Keratinocyte (primary cell): ENCODE data around the gene CAMK2D. TPM values are rescaled to one million over a fixed set of nuclear protein-coding genes. Genes with fewer than 3 reads are reported as not detected.

Source experiments
- DNase-seq: peaks from one replicate; pipeline ENCODE4 v3.0.0-alpha.2; 2011; ENCODE audit warnings: low read depth, missing footprints, low spot score
- FAIRE-seq: peaks from 2 replicates; lab custom pipeline; 2011; peaks lifted over from hg19 to GRCh38; lab: Jason Lieb, UNC
- H2AFZ ChIP-seq: 2 replicates; pipeline ENCODE4 v1.6.0; 2012; ENCODE audit warnings: low read length, control low read depth, inconsistent platforms; ENCODE audit not compliant: control insufficient read depth
- H3K27ac ChIP-seq: 2 replicates; pipeline ENCODE4 v1.5.1; 2011; ENCODE audit warnings: low read length; ENCODE audit not compliant: control insufficient read depth, insufficient read depth
- H3K27me3 ChIP-seq: 3 replicates; pipeline ENCODE4 v1.6.0; 2011; ENCODE audit warnings: low read length; ENCODE audit not compliant: control insufficient read depth, insufficient read depth; ENCODE audit errors: extremely low read depth
- H3K36me3 ChIP-seq, 2 experiments: 2 replicates in 1 of 2; 3 replicates in 1 of 2; pipeline ENCODE4 v1.5.1; 2011; ENCODE audit warnings: low read length in 2 of 2, mild to moderate bottlenecking in 1 of 2; ENCODE audit not compliant: control insufficient read depth in 2 of 2, insufficient read depth in 2 of 2; ENCODE audit errors: extremely low read depth in 1 of 2
- H3K4me1 ChIP-seq: 3 replicates; pipeline ENCODE4 v1.5.1; 2011; ENCODE audit warnings: low read length; ENCODE audit not compliant: control insufficient read depth, insufficient read depth; ENCODE audit errors: extremely low read depth
- H3K4me2 ChIP-seq: 3 replicates; pipeline ENCODE4 v1.6.0; 2011; ENCODE audit warnings: low read depth, low read length; ENCODE audit not compliant: control insufficient read depth, insufficient read depth; ENCODE audit errors: extremely low read depth
- H3K4me3 ChIP-seq, 3 experiments: fragments of 200-600 bp in 1 of 3; sonication (generic) in 1 of 3; 2 replicates in 2 of 3; 3 replicates in 1 of 3; pipeline ENCODE4 v1.5.1; 2011 to 2016; ENCODE audit warnings: low read length in 3 of 3, mild to moderate bottlenecking in 3 of 3, control low read depth in 2 of 3, inconsistent platforms in 1 of 3, low read depth in 1 of 3, mixed read lengths in 1 of 3, mixed run types in 1 of 3, moderate library complexity in 1 of 3; ENCODE audit not compliant: control insufficient read depth in 2 of 3, insufficient read depth in 2 of 3; ENCODE audit errors: extremely low read depth in 1 of 3
- H3K79me2 ChIP-seq: 2 replicates; pipeline ENCODE4 v1.6.0; 2012; ENCODE audit warnings: low read length; ENCODE audit not compliant: control insufficient read depth, insufficient read depth
- H3K9ac ChIP-seq: 3 replicates; pipeline ENCODE4 v1.6.0; 2011; ENCODE audit warnings: low read length; ENCODE audit not compliant: control insufficient read depth, insufficient read depth; ENCODE audit errors: extremely low read depth
- H3K9me1 ChIP-seq: 3 replicates; pipeline ENCODE4 v1.6.0; 2011; ENCODE audit warnings: low read length; ENCODE audit not compliant: control insufficient read depth, insufficient read depth; ENCODE audit errors: extremely low read depth
- H3K9me3 ChIP-seq: 2 replicates; pipeline ENCODE4 v1.5.1; 2012; ENCODE audit warnings: low read depth, low read length; ENCODE audit not compliant: control insufficient read depth
- H4K20me1 ChIP-seq: 3 replicates; pipeline ENCODE4 v1.6.0; 2011; ENCODE audit warnings: low read length; ENCODE audit not compliant: control insufficient read depth, insufficient read depth; ENCODE audit errors: extremely low read depth
- EZH2 ChIP-seq: IDR thresholded peaks from one replicate; pipeline ENCODE4 v1.6.1; 2012; ENCODE audit warnings: inconsistent platforms, mild to moderate bottlenecking, low read length, moderate library complexity
- dilution Hi-C: fragments of 300-500 bp; cut with MboI; formaldehyde crosslinking; loops from one replicate; pipeline ENCODE4 v1.7.0; 2020; ENCODE audit warnings: low sequenced_read_pairs; ENCODE audit not compliant: extremely low pct_ligation_motif_present
- polyA plus RNA-seq, 5 experiments: library from polyadenylated mRNA; depleted of rRNA in 3 of 5; stranded (reverse) in 3 of 5; stranded (forward) in 1 of 5; unstranded in 1 of 5; fragments of >200 nt; gene quantifications; 1 replicate in 1 of 5; 2 replicates in 3 of 5; 3 replicates in 1 of 5; pipeline versions ENCODE4 v1.2.1 to v1.2.3, GENCODE V29; 2011 to 2012; ENCODE audit warnings: missing spikeins in 2 of 5, low read depth in 1 of 5, low replicate concordance in 1 of 5
- TF ChIP-seq, protein P1 (sequence below), 3 experiments: IDR thresholded peaks in 1 of 3; conservative IDR thresholded peaks in 1 of 3; optimal IDR thresholded peaks in 1 of 3; 2 replicates in 2 of 3; 3 replicates in 1 of 3; pipeline versions ENCODE3 to v1.5.1; 2011; ENCODE audit warnings: low read length in 3 of 3, mild to moderate bottlenecking in 3 of 3, moderate library complexity in 2 of 3, control low read depth in 1 of 3, inconsistent platforms in 1 of 3; ENCODE audit not compliant: insufficient read depth in 2 of 3; ENCODE audit errors: extremely low read depth in 1 of 3

CAMK2D gene
- polyA plus RNA-seq, 1 donor (not counting 4 experiments of a cell fraction or from before 2014, with no cell fraction given), result 18.8 TPM

- no peaks in the 10 kb centered on the region for H4K20me1 ChIP-seq
- dilution Hi-C loops, result no loop called here
These were observed 85.5 kb downstream of the CAMK2D start for GRCh38 chr4:113675731-113676697.

GRCh38 chr4:113674733-113675132 is 86.8 kb downstream of the CAMK2D start:
- no peak overlapping the region for H3K27ac ChIP-seq
- no peak overlapping the region for H2AFZ ChIP-seq
- H3K4me1 ChIP-seq, result peaks cover 11% of the 10 kb centered on the region
- no peaks in the 10 kb centered on the region for H3K27me3 ChIP-seq
- no peaks in the 10 kb centered on the region for H3K79me2 ChIP-seq
- TF ChIP-seq EZH2, result no peak
- TF ChIP-seq, protein P1, sequence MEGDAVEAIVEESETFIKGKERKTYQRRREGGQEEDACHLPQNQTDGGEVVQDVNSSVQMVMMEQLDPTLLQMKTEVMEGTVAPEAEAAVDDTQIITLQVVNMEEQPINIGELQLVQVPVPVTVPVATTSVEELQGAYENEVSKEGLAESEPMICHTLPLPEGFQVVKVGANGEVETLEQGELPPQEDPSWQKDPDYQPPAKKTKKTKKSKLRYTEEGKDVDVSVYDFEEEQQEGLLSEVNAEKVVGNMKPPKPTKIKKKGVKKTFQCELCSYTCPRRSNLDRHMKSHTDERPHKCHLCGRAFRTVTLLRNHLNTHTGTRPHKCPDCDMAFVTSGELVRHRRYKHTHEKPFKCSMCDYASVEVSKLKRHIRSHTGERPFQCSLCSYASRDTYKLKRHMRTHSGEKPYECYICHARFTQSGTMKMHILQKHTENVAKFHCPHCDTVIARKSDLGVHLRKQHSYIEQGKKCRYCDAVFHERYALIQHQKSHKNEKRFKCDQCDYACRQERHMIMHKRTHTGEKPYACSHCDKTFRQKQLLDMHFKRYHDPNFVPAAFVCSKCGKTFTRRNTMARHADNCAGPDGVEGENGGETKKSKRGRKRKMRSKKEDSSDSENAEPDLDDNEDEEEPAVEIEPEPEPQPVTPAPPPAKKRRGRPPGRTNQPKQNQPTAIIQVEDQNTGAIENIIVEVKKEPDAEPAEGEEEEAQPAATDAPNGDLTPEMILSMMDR (optimal IDR thresholded peaks at IDR 0.05 in 1 of 3, IDR thresholded peaks at IDR 0.05 in 1 of 3, conservative IDR thresholded peaks at IDR 0.05 in 1 of 3; ENCODE audit: extremely low read depth in 1 of 3, insufficient read depth in 2 of 3, low read length in 3 of 3), result no peak
- no peak overlapping the region for H3K4me3 ChIP-seq
- H3K9me1 ChIP-seq, result no peaks in the 10 kb centered on the region
- H3K9ac ChIP-seq, result no peak overlapping the region
- FAIRE-seq (no peak), DNase-seq (no peak)
- H4K20me1 ChIP-seq, result no peaks in the 10 kb centered on the region
- no peaks in the 10 kb centered on the region for H3K9me3 ChIP-seq
- no peak overlapping the region for H3K4me2 ChIP-seq
- H3K36me3 ChIP-seq, result no peaks in the 10 kb centered on the region
- dilution Hi-C loops, result no loop called here

More at GRCh38 chr4:113675731-113676697, 85.5 kb downstream of the CAMK2D start:
- Histone ChIP-seq H3K27ac (no peak overlapping the region), H3K9ac (no peak overlapping the region), H3K9me3 (no peaks in the 10 kb centered on the region), H3K4me3 (no peak overlapping the region), H3K36me3 (no peaks in the 10 kb centered on the region), H3K79me2 (no peaks in the 10 kb centered on the region), H3K4me1 (peaks cover 11% of the 10 kb centered on the region), H3K9me1 (no peaks in the 10 kb centered on the region), H3K27me3 (no peaks in the 10 kb centered on the region), H3K4me2 (no peak overlapping the region), H2AFZ (no peak overlapping the region)
- no peak for DNase-seq
- TF ChIP-seq EZH2, result no peak
- TF ChIP-seq, protein P1 (optimal IDR thresholded peaks at IDR 0.05 in 1 of 3, IDR thresholded peaks at IDR 0.05 in 1 of 3, conservative IDR thresholded peaks at IDR 0.05 in 1 of 3; ENCODE audit: extremely low read depth in 1 of 3, insufficient read depth in 2 of 3, low read length in 3 of 3), result no peak
- FAIRE-seq, result no peak
